Neural crest cell (in vitro differentiated cells): ENCODE results near the gene SDR42E2. TPM values are rescaled to one million over a fixed set of nuclear protein-coding genes. Genes with fewer than 3 reads are reported as not detected.
A peak's percentile ranks its signal among the peaks of the same experiment; 100 is the strongest.
"Not testable (repeated sequence)": the region's sequence is repeated elsewhere in the genome, so short reads cannot be mapped to it uniquely, and the experiment has no call there.

ENCODE experiments used
- DNase-seq: peaks from one replicate; pipeline ENCODE4 v3.0.0; 2021; ENCODE audit warnings: low read depth, mixed read lengths, low spot score
- H3K27ac Mint-ChIP-seq: one replicate; pipeline ENCODE4 v1.8.0; 2021; ENCODE audit warnings: mild to moderate bottlenecking, mixed read lengths; ENCODE audit not compliant: unreplicated experiment
- H3K27me3 Mint-ChIP-seq: 2 replicates; pipeline ENCODE4 v1.8.0; 2021; ENCODE audit warnings: low read depth, mild to moderate bottlenecking, mixed read lengths
- H3K36me3 Mint-ChIP-seq: 2 replicates; pipeline ENCODE4 v1.8.0; 2021; ENCODE audit warnings: low read depth, mild to moderate bottlenecking, mixed read lengths
- H3K4me1 Mint-ChIP-seq: 2 replicates; pipeline ENCODE4 v1.8.0; 2021; ENCODE audit warnings: mixed read lengths
- H3K4me3 Mint-ChIP-seq: one replicate; pipeline ENCODE4 v1.8.0; 2021; ENCODE audit warnings: mild to moderate bottlenecking, mixed read lengths
- H3K9me3 Mint-ChIP-seq: 2 replicates; pipeline ENCODE4 v1.8.0; 2021; ENCODE audit warnings: mixed read lengths
- CTCF ChIP-seq: fragments of 200-600 bp; sonication (generic); conservative IDR thresholded peaks from 2 replicates; pipeline ENCODE4 v1.5.0; 2021; ENCODE audit warnings: antibody characterized with exemption, mild to moderate bottlenecking
- total RNA-seq: library from RNA; stranded (reverse); gene quantifications from 2 replicates; pipeline ENCODE4 v1.2.1, GENCODE V29; 2021

The SDR42E2 gene
- total RNA-seq, 1 donor from 2014 or later, result not detected

GRCh38 chr16:22213801-22214200, 51.5 kb downstream of the SDR42E2 start:
- Mint-ChIP-seq H3K4me3 (no peak overlapping the region), H3K27me3 (no peaks in the 10 kb centered on the region), H3K4me1 (no peaks in the 10 kb centered on the region), H3K27ac (no peak overlapping the region), H3K36me3 (peaks cover 10% of the 10 kb centered on the region), H3K9me3 (no peaks in the 10 kb centered on the region)
- no peak for DNase-seq
- TF ChIP-seq CTCF, result no peak

GRCh38 chr16:22214402-22214801, 52.1 kb downstream of the SDR42E2 start:
- Mint-ChIP-seq H3K27ac (no peak overlapping the region), H3K4me1 (no peaks in the 10 kb centered on the region), H3K36me3 (peaks cover 10% of the 10 kb centered on the region), H3K4me3 (no peak overlapping the region), H3K27me3 (no peaks in the 10 kb centered on the region), H3K9me3 (no peaks in the 10 kb centered on the region)
- DNase-seq, result no peak
- no peak for TF ChIP-seq CTCF

- Mint-ChIP-seq H3K4me3 (no peak overlapping the region), H3K9me3 (no peaks in the 10 kb centered on the region), H3K36me3 (peaks cover 10% of the 10 kb centered on the region), H3K4me1 (no peaks in the 10 kb centered on the region), H3K27me3 (no peaks in the 10 kb centered on the region), H3K27ac (no peak overlapping the region)
- DNase-seq, result no peak
- TF ChIP-seq CTCF, result no peak
Measured at GRCh38 chr16:22214889-22215288, 52.6 kb downstream of the SDR42E2 start.

DNA sequence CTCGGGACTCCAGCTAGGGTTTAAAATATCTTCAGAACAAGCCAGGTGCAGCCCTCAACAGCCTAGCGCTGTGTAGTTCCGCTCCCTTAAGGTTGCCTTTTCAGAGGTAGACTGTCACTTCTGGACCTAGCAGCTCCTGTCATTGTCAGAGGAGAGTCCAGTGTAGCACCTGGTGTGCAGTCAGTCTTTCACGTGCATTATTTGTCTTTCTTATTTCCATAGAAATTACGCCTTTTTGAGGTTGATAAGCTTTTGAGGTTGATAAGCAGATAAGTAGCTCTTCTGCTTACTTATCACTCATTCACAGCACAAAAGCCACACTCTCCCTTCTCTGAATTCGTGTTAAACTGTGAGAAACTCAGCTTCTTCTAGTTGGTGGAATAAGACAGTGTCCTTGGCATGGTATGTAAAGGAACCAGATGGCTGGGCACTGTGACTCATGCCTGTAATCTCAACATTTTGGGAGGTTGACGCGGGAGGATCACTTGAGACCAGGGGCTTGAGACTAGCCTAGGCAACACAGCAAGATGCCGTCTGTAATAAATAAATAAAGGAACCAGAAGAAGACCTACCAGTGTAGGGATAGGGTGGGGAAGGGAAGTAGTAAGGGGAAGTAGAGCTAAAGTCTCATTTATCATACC, 54.0 kb downstream of the SDR42E2 start:
- H3K4me3 Mint-ChIP-seq, result no peak overlapping the region
- no peak overlapping the region for H3K27ac Mint-ChIP-seq
- peaks cover under 1% of the 10 kb centered on the region for H3K36me3 Mint-ChIP-seq
- no peaks in the 10 kb centered on the region for H3K4me1 Mint-ChIP-seq
- H3K9me3 Mint-ChIP-seq, result no peaks in the 10 kb centered on the region
- TF ChIP-seq CTCF, result no peak
- no peaks in the 10 kb centered on the region for H3K27me3 Mint-ChIP-seq
- no peak for DNase-seq

GRCh38 chr16:22216832-22217225, 54.5 kb downstream of the SDR42E2 start:
- H3K36me3 Mint-ChIP-seq, H3K4me1 Mint-ChIP-seq, H3K9me3 Mint-ChIP-seq, H3K27me3 Mint-ChIP-seq, H3K27ac Mint-ChIP-seq, H3K4me3 Mint-ChIP-seq, DNase-seq: not testable (repeated sequence)

DNA sequence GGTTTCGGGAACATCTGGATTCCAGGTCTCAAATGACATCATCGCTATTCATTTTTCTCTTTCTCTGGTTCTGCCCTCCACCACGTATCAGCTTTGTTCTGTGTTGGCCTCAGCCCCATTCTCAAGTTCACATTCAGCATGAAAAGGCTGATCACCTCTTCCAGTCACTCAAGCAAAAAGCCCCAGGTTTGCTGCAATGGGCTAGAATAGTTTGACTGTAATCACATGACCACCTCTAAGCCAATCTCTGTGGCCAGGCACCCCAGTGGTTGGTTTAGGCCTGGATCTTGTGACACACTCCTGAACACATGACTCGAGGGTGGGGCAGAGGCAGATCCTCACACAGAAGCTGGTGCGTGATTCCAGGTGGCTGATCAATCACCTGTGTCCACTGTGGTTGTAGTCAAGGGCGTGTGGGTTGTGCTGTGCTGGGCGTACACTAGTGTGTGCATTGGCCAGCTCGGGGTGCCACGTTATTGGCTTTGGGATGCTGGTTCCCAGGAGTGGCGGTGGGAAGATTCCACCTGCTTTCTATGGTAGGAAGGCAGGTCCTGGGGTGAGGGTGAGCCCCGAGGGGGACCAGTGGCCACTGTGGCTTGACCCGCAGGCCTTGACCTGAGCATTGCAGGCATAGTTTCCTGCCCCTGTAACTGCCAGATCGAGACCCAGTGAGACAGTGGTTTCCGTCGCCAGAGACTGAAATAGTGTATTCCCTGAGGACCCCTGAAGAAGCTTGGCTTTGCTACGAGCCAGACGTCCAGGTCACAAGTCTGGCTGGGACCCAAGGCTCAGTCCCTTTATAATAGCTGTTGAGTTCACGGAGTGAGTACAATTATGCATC, 55.8 kb downstream of the SDR42E2 start:
- H3K27me3 Mint-ChIP-seq, result no peaks in the 10 kb centered on the region
- H3K36me3 Mint-ChIP-seq, result no peaks in the 10 kb centered on the region
- H3K27ac Mint-ChIP-seq, result peak overlapping the region; percentile 27
- H3K4me1 Mint-ChIP-seq, result no peaks in the 10 kb centered on the region
- no peak for DNase-seq
- TF ChIP-seq CTCF, result no peak
- no peak overlapping the region for H3K4me3 Mint-ChIP-seq
- H3K9me3 Mint-ChIP-seq, result no peaks in the 10 kb centered on the region
